GM18520 (cell line): Measurements from ENCODE around the gene SURF4.
"Not testable (repeated sequence)": the region's sequence is repeated elsewhere in the genome, so short reads cannot be mapped to it uniquely, and the experiment has no call there.

Source experiments
- ATAC-seq: cut with Tn5 transposase; IDR thresholded peaks from one replicate; pipeline ENCODE4 v1.9.1; 2021; ENCODE audit not compliant: unreplicated experiment

Gene SURF4

DNA sequence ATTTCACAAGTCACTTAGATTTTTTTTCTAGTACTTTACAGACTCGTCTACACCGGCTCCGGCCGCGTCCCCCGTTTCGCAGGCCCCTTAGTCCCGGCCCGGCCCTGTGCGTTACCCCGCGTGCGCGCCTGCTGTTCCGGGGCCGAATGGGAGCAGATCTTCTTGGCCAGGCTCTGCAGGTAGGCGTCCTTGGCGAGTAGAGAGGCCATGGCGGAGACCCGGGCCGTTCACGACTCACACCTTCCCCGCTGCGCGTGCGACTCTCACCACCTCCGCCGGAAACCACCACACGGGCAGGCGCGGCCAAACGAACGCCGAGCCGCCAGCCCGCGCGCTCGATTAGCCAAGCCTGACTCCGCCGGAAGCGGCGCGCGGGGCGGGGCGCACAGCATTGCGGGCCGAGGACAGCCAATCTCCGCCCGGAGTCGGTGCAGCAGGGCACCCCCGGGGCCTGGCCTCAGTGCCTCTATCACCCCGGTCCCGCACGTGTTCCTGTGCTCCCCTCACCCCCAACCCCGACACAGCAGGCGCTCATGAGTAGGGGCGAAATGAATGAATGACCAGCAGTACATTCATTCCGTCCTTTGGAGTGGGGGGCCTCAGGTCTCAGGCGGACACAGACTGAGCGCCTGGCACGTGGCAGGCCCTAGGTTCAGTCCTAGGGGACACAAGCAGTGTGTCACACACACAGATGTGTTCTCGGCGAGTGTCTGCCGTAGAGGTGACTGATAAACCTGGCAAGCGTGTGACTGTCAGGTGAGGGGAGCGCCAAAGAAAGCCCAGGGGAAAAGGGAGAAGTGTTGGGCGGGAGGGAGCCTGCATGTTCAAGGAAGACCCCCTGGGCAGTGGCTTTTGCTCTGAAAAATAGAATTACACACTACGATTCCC lies 39.7 kb downstream of the SURF4 start, which contains the start of gene SURF6:
Gene SURF6 (minus strand): TSS at position 265 of the 888 bp plus-strand sequence. CDS start 56 bp downstream, at position 209.
- ATAC-seq = peak; percentile 67

DNA sequence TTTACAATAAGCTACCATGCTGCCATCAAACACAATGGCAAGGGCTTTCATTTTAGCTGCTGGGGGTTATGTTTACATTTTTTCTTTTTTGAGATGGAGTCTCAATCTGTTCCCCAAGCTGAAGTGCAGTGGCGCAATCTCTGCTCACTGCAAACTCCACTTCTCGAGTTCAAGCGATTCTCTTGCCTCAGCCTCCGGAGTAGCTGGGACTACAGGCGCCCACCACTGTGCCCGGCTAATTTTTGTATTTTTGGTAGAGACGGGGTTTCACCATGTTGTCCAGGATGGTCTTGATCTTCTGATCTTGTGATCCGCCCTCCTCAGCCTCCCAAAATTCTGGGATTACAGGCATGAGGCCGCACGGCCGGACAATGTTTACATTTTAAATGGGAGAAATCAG lies 41.0 kb downstream of the SURF4 start:
- not testable (repeated sequence) for ATAC-seq

DNA sequence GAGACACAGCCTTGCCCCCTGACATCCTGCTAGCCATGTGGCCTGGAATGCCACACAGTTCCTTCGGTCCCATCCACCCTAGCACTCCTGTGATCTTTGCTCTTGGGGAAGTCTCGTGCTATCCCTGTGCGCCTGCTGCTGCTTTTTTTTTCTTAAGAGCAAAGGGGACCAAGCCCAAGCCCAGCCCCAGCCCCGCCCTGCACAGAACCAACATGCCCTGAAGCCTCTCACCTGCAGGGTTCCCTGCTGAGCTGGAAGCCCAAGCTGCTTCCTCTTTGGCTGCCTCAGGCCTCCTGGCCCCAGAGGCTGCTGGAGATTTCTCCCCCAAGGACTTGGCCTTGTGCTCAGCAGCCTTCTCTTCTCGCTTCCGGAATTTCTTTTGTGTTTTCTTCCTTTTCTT lies 41.7 kb downstream of the SURF4 start:
- no peak for ATAC-seq

DNA sequence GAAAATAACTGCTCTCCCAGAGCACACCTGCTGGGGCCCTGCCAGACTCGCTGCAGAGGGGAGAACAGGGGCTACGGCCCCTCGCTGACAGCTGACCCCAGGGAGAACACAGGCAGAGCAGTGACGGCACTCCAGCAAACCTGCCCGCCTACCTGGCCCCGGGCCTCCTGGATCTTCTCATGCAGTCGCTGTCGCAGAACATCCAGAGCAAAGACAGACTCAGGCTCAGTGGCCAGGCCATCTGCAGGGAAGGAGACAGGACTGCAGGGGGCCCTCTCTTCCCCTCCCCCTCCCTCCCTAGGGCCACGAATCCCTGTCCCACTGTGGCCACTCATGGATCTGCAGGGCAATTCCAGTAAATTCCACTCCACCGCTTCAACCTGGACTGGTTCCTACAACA lies 42.3 kb downstream of the SURF4 start:
- ATAC-seq = no peak

DNA sequence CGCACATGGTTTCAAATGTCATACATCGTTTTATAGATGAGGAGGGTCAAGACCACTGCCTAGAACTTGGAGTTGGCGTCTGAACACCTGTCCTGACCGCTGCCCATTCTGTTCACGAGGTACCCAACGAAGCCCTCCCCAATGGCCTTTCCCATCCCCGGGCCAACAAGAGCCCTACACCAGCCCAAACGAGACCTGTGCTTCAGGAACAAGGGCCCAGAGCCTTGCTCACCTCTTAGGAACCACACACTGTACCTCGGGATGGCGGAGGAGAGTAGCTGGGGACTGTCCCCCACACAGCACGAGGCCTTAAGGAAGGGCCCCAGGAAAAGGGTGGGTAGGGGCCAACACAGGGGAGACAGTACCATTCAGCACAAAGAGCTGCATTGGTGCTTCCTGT lies 42.8 kb downstream of the SURF4 start:
- ATAC-seq = no peak

DNA sequence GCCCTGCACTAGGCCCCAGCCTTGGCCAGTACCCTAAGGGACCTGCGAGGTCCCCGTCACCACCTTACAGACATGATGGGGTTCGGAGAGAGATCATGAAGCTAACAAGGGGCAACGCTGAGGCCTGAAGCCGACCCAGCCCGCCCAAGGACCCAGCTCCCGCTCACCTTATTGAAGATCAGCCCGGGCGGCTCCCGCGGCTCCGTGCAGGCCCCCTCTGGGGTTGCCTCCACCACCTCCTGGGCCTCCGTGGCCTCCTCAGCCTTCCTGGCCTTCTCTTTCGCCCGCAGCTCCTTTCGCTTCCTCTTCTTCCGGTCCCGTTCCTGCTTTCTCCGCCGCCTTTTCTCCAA lies 43.5 kb downstream of the SURF4 start:
- no peak for ATAC-seq

DNA sequence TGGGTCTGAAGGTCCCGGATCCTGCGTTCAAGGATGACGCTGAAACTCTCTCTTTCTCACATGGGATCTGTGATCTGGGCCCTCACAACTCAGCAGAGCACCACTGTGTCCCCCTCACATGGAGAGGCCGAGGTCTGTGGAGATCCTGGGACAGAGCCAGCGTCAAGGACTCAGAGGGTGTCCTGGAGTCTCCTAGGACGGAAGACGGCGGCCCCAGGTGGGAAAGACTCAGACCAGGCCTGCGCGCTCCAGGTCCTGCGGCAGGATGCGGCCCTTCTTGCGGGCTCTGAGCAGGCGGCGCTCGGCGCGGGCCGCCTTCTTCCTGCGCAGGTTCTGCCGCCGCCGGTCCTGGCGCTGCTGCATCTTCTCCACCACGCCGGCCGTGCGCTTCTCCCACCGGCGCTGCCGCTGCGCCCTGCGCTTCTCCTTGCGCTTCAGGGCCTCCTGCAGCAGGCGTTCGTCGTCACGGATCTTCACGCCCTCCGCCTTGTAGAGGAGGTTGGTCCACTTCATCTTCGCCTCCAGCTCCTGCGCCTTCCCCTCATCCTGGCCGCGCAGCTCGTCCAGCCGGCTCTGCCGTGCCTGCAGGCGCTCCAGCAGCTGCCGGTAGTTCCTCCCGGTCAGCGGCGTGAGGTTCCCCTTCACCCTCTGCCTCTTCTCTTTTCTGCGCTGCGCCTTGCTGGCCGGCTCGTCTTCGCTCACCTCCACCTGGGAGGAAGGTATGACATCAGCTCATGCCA lies 44.0 kb downstream of the SURF4 start:
- ATAC-seq = no peak

DNA sequence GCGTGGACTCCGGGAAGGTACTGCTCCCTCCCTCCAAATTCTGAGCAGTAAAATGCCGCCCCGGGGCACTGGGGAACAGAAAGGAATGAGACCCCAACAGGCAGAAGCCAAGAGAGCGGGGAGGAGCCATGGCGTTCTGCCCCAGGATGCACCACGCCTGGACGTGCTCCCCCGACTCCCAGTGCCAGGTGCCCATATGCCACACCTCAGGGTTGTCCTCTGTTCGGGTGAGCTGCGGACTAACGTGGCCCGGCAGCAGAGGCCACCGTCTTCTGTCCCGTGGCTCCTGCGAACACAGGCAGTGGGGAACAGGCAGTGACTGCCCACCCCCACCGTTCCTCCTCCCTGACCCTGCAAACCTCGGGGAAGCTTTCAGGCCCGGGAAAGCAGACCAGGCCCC lies 44.6 kb downstream of the SURF4 start:
- ATAC-seq = no peak

DNA sequence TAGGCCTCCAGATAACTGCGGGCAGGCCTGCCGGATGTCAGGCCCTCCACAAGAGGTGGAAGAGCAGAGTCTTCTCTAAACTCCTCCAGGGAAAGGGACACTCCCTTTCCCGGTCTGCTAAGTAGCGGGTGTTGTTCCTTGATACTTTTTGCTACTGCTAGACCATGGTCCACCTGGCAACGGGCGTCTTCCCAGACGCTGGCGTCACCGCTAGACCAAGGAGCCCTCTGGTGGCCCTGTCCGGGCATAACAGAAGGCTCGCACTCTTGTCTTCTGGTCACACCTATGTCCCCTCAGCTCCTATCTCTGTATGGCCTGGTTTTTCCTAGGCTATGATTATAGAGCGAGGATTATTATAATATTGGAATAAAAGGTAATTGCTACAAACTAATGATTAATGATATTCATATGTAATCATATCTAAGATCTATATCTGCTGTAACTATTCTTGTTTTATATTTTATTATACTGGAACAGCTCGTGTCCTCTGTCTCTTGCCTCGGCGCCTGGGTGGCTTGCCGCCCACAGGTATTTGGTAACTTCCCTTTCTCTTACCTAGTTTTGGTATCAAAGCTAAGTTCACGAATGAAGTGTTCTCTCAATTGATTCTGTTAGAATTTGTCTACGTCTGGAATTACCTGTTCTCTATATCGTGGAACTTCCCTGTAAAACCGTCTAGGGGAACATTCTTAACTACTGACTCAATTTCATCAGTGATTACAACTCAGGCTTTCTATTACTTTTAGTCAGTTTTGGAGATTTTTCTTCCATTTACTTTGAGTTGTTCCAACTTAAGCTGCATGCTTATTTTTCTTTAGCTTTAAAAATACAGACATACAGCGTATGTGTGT lies 46.3 kb downstream of the SURF4 start:
- ATAC-seq = not testable (repeated sequence)

DNA sequence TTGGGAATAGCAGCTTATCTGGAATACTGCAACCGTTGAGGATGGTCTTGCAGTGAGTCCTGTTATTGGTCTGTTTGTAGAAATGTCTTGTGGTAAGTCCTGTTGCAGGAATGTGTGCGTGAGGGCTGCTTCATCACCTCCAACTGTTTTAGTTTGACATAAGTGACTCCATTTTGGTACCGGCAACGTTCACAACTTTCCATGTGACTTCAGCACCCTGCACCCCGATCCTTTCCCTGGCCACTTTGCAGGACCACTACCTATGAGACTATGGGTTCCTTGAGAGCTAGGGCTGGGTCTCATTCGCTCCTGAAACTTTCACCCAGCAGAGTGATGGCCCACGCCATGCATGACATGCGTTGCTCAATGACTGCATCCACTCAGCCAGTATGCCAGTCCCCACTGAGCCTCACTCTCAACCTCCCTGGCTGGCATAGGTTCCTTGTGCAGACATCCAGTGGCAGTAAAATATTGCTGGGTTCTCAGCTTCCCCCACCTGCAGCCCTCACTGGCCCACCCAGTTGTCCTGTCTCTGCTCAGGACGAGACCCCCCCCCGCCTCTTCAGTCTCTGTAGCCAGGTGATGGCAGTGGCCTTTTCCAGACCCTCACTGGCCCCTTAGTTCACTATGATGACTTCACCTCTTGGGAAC lies 47.9 kb downstream of the SURF4 start:
- no peak for ATAC-seq

DNA sequence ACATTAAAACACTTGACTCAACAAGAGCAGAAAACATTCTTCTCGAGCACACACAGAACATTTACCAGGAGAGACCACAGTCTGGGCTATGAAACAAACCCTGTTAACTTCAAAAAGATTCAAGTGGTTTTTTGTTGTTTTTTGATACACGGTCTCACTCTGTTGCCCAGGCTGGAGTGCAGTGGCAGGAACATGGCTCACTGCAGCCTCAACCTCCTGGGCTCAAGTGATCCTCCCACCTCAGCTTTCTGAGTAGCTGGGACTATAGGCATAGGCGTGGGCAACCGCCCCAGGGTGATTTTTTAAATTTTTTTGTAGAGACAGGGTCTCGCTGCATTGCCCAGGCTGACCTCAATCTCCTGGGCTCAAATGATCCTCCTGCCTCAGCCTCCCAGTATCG lies 48.8 kb downstream of the SURF4 start:
- not testable (repeated sequence) for ATAC-seq

DNA sequence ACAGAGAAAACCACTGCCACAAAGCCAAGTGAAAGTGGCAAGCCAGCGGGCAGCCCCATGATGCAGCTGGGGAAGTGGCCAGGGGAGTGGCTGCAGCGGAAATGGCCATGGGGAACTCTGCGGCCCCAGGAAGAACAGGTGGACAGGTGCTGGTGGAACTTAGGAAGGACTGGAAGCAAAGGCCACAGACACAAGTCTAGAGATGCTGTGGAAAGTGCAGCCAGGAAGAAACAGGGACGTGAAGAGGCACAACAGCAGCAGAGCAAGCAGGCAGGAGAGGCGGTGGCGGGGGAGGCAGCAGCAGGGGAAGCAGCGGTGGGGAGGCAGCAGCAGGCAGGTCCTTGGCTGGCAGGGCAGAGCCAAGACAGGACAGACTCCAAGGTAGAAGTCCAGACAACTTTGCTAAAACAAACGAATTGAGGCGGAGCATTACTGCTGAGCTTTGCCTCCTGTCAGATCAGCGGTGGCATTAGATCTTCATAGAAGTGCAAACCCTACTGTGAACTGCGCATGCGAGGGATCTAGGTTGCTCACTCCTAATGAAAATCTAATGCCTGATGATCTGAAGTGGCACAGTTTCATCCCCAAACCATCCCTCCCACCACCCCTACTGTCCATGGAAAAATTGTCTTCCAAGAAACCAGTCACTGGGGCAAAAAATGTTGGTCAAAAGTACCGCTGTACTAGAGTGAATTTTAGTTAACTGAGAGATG lies 51.7 kb downstream of the SURF4 start:
- no peak for ATAC-seq

DNA sequence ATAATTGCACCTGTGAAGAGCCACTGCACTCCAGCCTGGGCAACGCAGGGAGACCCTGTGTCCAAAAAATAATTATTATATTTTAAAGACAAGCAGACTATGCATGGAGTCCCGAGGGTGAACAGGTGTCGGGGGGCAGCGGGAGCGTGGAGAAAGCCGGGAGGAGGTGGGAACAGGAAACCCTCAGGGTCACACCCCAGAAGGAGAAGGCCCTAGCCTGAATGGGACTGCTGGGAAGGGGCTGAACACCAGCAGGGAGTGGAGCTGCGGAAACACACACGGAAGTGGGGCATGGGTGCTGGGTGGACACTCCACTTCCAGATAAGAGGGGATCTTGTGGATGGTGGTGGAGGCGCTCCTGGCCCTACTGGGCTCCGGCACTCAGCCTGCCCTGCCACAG lies 52.6 kb downstream of the SURF4 start:
- no peak for ATAC-seq

DNA sequence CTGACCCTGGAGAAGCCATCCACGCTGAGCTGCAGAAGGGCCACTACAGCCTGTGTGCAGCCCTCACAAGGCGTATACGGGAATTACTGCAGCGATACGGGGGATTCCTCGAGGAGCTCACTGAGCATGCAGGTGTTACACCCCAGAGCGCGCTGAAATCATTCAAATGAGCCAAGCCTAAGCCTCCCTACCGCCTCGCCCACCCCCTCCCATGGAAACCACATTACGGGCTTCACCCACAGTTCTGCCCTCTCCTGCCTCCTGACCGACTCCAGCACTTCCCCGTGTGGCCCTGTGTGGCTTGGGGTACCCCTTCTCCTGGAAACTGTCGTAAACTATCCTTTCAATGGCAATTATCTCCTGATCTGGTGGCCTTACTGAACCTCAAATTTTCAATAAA lies 53.2 kb downstream of the SURF4 start:
- ATAC-seq = no peak

DNA sequence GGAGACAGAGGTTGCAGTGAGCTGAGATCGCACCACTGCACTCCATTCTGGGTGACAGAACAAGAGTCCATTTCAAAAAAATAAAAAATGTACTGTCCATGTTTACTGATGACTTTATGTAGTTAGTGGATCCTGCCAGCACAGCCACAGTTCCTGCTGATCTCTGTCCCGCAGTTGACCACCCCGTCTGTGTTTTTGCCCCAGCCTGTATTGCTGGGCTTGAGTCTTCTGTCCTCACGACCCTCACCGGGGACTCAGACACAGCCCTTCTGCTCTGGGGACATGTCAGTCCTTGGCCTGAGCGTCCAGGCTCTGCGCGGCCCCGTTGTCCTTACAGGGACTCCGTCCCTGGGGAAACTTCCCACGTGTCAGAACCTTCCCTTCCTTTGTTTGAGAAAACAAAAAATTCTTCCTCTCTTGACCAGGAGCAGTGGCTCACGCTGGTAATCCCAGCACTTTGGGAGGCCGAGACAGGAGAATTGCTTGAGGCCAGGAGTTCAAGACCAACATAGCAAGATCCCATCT lies 54.4 kb downstream of the SURF4 start:
- no peak for ATAC-seq

DNA sequence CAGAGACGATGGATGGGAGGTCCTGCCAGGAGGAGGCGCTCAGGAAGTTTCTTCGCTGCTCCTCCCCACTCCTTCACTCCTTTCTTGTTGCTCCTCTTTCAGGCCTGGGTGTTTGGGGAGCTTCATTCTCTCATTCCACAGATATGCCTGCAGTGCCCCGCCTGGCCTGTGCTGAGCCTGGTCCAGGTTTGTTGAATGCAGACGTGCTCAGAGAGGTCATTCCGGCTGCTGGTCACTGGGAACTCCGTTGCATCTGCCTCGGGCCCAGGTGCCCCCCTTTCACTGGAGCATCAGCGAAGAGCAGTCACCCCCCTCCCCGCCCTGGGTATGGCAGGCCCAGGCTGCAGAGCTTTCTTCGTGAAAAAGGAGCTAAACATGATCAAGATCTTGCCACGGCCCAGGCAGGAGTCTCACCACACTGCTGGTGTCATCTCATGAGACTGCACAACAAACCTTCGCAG lies 55.4 kb downstream of the SURF4 start:
- ATAC-seq = no peak

DNA sequence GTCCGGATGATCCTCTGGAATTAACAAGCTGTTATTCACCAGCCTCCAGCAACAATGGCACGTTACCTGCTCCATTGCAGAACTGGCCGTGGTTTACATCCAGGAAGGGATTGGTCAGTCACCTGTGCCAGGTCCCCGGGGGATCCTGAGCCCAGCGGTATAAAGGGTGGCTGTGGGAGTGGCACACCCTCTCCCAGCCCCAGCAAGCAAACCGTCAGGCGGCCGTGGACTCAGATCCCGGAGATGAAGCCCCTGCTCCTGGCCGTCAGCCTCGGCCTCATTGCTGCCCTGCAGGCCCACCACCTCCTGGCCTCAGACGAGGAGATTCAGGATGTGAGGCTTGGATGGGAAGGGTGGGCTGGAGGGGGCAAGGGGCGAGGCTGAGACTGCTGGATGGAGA lies 58.3 kb downstream of the SURF4 start:
- ATAC-seq = not testable (repeated sequence)

DNA sequence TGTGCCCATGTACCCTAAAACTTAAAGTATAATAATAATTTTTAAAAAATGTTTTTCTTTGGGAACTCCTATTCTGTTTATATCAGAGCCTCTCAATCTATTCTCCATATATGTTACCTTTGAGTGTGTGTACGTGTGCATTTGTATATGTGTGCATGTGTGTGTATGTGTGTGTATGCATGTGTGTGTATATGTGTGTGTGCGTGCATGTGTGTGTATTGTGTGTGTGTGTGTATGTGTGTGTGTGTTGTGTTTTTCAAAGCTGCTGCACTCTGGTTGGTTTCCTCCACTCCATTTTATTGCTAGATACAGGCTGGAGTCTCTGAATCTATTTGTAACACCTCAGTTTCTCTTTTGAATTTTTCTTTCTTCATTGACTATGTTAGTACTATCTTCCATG lies 59.9 kb downstream of the SURF4 start:
- no peak for ATAC-seq
